NOMO-1 treated with dmso at 0.1 percent for 144 hours (cell line): ENCODE results near the gene SLC14A1.

Experiments used
- DNase-seq: peaks from one replicate; lab custom pipeline; 2025; ENCODE audit not compliant: unreplicated experiment; lab: John Stamatoyannopoulos, UW

SLC14A1 gene

GRCh38 chr18:45723567-45724355 lies at the start of gene SLC14A1:
TSS of gene SLC14A1 (plus strand) at chr18:45724181. CDS start at chr18:45730321, 6,140 bp downstream.
- DNase-seq, result no peak

- no peak for DNase-seq
Measured at GRCh38 chr18:45677276-45677807, 46.6 kb upstream of the SLC14A1 start.

- DNase-seq, result no peak
Measured at GRCh38 chr18:45678441-45678840, 45.5 kb upstream of the SLC14A1 start.

GRCh38 chr18:45678850-45679249 lies 45.1 kb upstream of the SLC14A1 start:
- DNase-seq, result no peak

GRCh38 chr18:45680066-45680690 lies 43.8 kb upstream of the SLC14A1 start:
- DNase-seq, result no peak

GRCh38 chr18:45682181-45682580 lies 41.8 kb upstream of the SLC14A1 start:
- no peak for DNase-seq

GRCh38 chr18:45684341-45685115 lies 39.5 kb upstream of the SLC14A1 start:
- DNase-seq, result no peak

- peak; percentile 98 for DNase-seq
Measured at GRCh38 chr18:45686891-45687611, 36.9 kb upstream of the SLC14A1 start.

- DNase-seq, result peak; percentile 36
Measured at GRCh38 chr18:45687621-45688020, 36.4 kb upstream of the SLC14A1 start.

- no peak for DNase-seq
Measured at GRCh38 chr18:45688113-45688512, 35.9 kb upstream of the SLC14A1 start.

GRCh38 chr18:45688833-45689232 lies 35.1 kb upstream of the SLC14A1 start:
- DNase-seq, result no peak

GRCh38 chr18:45689396-45689795 lies 34.6 kb upstream of the SLC14A1 start:
- DNase-seq, result no peak

- peak; percentile 80 for DNase-seq
Measured at GRCh38 chr18:45690975-45691815, 32.8 kb upstream of the SLC14A1 start.

GRCh38 chr18:45691816-45692179 lies 32.2 kb upstream of the SLC14A1 start:
- no peak for DNase-seq

- DNase-seq, result no peak
Measured at GRCh38 chr18:45702708-45703265, 21.2 kb upstream of the SLC14A1 start.

GRCh38 chr18:45708831-45709230 lies 15.2 kb upstream of the SLC14A1 start:
- DNase-seq, result no peak

- DNase-seq, result no peak
Measured at GRCh38 chr18:45712061-45712460, 11.9 kb upstream of the SLC14A1 start.

- DNase-seq, result no peak
Measured at GRCh38 chr18:45713239-45713638, 10.7 kb upstream of the SLC14A1 start.

GRCh38 chr18:45715212-45715780 lies 8.7 kb upstream of the SLC14A1 start:
- no peak for DNase-seq
